Measurements from ENCODE around the gene DEFB132. TPM values are rescaled to one million over a fixed set of nuclear protein-coding genes. Genes with fewer than 3 reads are reported as not detected.

Gene DEFB132
- total and polyA plus RNA-seq, 2 of the 13 experiments (the other 11 are each of a cell fraction or from before 2014, with no cell fraction given), result not detected

GRCh38 chr20:297098-297924 lies 39.8 kb downstream of the DEFB132 start, which contains the start of gene ZCCHC3 (continued):
- TF ChIP-seq FUBP1 (CRISPR knock-in tag; IDR thresholded peaks at IDR 0.05; ENCODE audit: borderline replicate concordance), result no peak
- TF ChIP-seq ZNF224 (CRISPR knock-in tag; IDR thresholded peaks at IDR 0.05), result peak; percentile 99
- peak; percentile 66; the same call in 1 of the 2 replicates for TF ChIP-seq FOSL1 (CRISPR knock-in tag; IDR thresholded peaks at IDR 0.05; ENCODE audit: borderline replicate concordance)
- no peak for TF ChIP-seq HOXA7 (CRISPR knock-in tag; IDR thresholded peaks at IDR 0.05)
- TF ChIP-seq CBX2 (IDR thresholded peaks at IDR 0.05; ENCODE audit: low read depth, low read length), result peak; percentile 66; the same call in 1 of the 2 replicates
- TF ChIP-seq CBX2 (CRISPR knock-in tag; IDR thresholded peaks at IDR 0.05; ENCODE audit: low read depth), result peak; percentile 89
- TF ChIP-seq ZNF775 (CRISPR knock-in tag; IDR thresholded peaks at IDR 0.05; ENCODE audit: borderline replicate concordance), result peak; percentile 85; the same call in 1 of the 2 replicates
- peak; percentile 99 for TF ChIP-seq HNF1B (CRISPR knock-in tag; IDR thresholded peaks at IDR 0.05)
- no peak for TF ChIP-seq SP1 (IDR thresholded peaks at IDR 0.05)
- TF ChIP-seq SP1 (CRISPR knock-in tag; IDR thresholded peaks at IDR 0.05), result peak; percentile 66
- TF ChIP-seq ATRX (CRISPR knock-in tag; IDR thresholded peaks at IDR 0.05; ENCODE audit: borderline replicate concordance), result no peak
- peak; percentile 98 for TF ChIP-seq ZFP82 (CRISPR knock-in tag; IDR thresholded peaks at IDR 0.05; ENCODE audit: borderline replicate concordance)
- TF ChIP-seq ZNF597 (CRISPR knock-in tag; IDR thresholded peaks at IDR 0.05), result no peak
- TF ChIP-seq NFRKB (IDR thresholded peaks at IDR 0.05), result peak; percentile 97
- TF ChIP-seq HDAC1 (CRISPR knock-in tag; IDR thresholded peaks at IDR 0.05), result peak; percentile 99
- peak; percentile 53; the same call in 1 of the 2 replicates for TF ChIP-seq NCOA5 (CRISPR knock-in tag; IDR thresholded peaks at IDR 0.05)
- peak; percentile 93 for TF ChIP-seq GMEB1 (CRISPR knock-in tag; IDR thresholded peaks at IDR 0.05; ENCODE audit: borderline replicate concordance)
- TF ChIP-seq ZNF331 (CRISPR knock-in tag; IDR thresholded peaks at IDR 0.05), result peak; percentile 96
- 0 out of 2 replicates have a peak, but pooled peaks have one; percentile 19 for TF ChIP-seq SSRP1 (CRISPR knock-in tag; IDR thresholded peaks at IDR 0.05)
- peak; percentile 93 for TF ChIP-seq ZNF180 (CRISPR knock-in tag; IDR thresholded peaks at IDR 0.05; ENCODE audit: borderline replicate concordance, low read depth)
- TF ChIP-seq SIX1 (CRISPR knock-in tag; IDR thresholded peaks at IDR 0.05; ENCODE audit: borderline replicate concordance), result peak; percentile 97

Data from HepG2 (cell line).